HG02840 (cell line): ENCODE results near the gene CDKN2B-AS1.
A peak's percentile ranks its signal among the peaks of the same experiment; 100 is the strongest.

Experiments used
- ATAC-seq: cut with Tn5 transposase; IDR thresholded peaks from one replicate; pipeline ENCODE4 v1.9.1; 2021; ENCODE audit warnings: mild to moderate bottlenecking, moderate library complexity, moderate number of reproducible peaks; ENCODE audit not compliant: unreplicated experiment, low FRiP score

Gene CDKN2B-AS1

GRCh38 chr9:22073349-22073748 is 78.8 kb downstream of the CDKN2B-AS1 start:
- no peak for ATAC-seq

GRCh38 chr9:22078081-22078480 is 83.5 kb downstream of the CDKN2B-AS1 start:
- ATAC-seq, result no peak

GRCh38 chr9:22079873-22080341 is 85.3 kb downstream of the CDKN2B-AS1 start:
- peak; percentile 86 for ATAC-seq

- ATAC-seq, result no peak
Measured at GRCh38 chr9:22084336-22085035, 89.9 kb downstream of the CDKN2B-AS1 start.

- ATAC-seq, result no peak
Measured at GRCh38 chr9:22088053-22088716, 93.6 kb downstream of the CDKN2B-AS1 start.

- no peak for ATAC-seq
Measured at GRCh38 chr9:22088717-22089061, 94.1 kb downstream of the CDKN2B-AS1 start.

GRCh38 chr9:22097707-22098106 is 103.1 kb downstream of the CDKN2B-AS1 start:
- ATAC-seq, result no peak

- ATAC-seq, result no peak
Measured at GRCh38 chr9:22098643-22099332, 104.2 kb downstream of the CDKN2B-AS1 start.

GRCh38 chr9:22100626-22101025 is 106.0 kb downstream of the CDKN2B-AS1 start:
- no peak for ATAC-seq

GRCh38 chr9:22102146-22103053 is 107.8 kb downstream of the CDKN2B-AS1 start:
- ATAC-seq, result no peak

GRCh38 chr9:22103685-22104575 is 109.3 kb downstream of the CDKN2B-AS1 start:
- ATAC-seq, result no peak

GRCh38 chr9:22105005-22105722 is 110.6 kb downstream of the CDKN2B-AS1 start:
- peak; percentile 98 for ATAC-seq

- no peak for ATAC-seq
Measured at GRCh38 chr9:22107202-22108045, 112.8 kb downstream of the CDKN2B-AS1 start.

- ATAC-seq, result no peak
Measured at GRCh38 chr9:22108581-22109370, 114.2 kb downstream of the CDKN2B-AS1 start.

- ATAC-seq, result no peak
Measured at GRCh38 chr9:22111176-22111953, 116.8 kb downstream of the CDKN2B-AS1 start.

GRCh38 chr9:22111954-22112247 is 117.3 kb downstream of the CDKN2B-AS1 start:
- ATAC-seq, result no peak
